A673 (cell line): Measurements from ENCODE around the gene MYO5A.

Source experiments
- EZH2 ChIP-seq: fragments of 200-600 bp; sonication (generic); IDR thresholded peaks from 2 replicates; pipeline ENCODE4 v1.6.1; 2017; ENCODE audit warnings: borderline replicate concordance, low read depth, mild to moderate bottlenecking, mixed read lengths, antibody characterized with exemption, low read length; ENCODE audit not compliant: poor library complexity, severe bottlenecking
- TF ChIP-seq, protein P1 (sequence below): fragments of 300-800, 200-600 bp; sonication (generic); conservative IDR thresholded peaks from 2 replicates; pipeline ENCODE4 v1.5.1; 2017; ENCODE audit warnings: low read depth, mild to moderate bottlenecking, antibody characterized with exemption, low read length, moderate library complexity, mixed read lengths

DNA sequence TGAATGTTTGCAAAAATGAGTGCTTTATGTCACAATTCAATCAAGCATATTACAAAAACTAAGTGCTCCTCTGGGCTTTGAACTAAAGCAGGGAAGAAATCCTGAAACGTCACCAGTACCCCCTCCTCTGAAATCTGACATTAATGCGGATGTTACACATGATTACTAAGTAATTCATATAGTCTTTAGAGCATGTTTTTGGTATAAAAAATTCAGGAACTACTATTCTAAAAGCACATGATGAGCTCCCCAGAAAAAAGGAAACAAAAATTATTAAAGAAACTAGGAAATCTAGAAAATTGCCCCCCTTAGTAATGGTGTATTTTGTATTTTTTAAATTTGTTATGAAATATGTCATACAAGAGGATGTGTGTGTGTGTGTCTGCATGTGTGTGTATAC is 87.7 kb downstream of the MYO5A start:
- TF ChIP-seq, protein P1, sequence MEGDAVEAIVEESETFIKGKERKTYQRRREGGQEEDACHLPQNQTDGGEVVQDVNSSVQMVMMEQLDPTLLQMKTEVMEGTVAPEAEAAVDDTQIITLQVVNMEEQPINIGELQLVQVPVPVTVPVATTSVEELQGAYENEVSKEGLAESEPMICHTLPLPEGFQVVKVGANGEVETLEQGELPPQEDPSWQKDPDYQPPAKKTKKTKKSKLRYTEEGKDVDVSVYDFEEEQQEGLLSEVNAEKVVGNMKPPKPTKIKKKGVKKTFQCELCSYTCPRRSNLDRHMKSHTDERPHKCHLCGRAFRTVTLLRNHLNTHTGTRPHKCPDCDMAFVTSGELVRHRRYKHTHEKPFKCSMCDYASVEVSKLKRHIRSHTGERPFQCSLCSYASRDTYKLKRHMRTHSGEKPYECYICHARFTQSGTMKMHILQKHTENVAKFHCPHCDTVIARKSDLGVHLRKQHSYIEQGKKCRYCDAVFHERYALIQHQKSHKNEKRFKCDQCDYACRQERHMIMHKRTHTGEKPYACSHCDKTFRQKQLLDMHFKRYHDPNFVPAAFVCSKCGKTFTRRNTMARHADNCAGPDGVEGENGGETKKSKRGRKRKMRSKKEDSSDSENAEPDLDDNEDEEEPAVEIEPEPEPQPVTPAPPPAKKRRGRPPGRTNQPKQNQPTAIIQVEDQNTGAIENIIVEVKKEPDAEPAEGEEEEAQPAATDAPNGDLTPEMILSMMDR = no peak
- no peak for TF ChIP-seq EZH2
